Activated naive CD4-positive, alpha-beta T cell treated with anti-CD3 and anti-CD28 coated beads, Interleukin-2, amount 10 ng/mL, durations not matched to agents 7 days and 5 days (primary cell): ENCODE results near the gene KIAA1671.

Source experiments
- CTCF ChIA-PET: fragments of 350-600 bp; sonication (Branson Sonifier 250); formaldehyde crosslinking; loops from one replicate; lab custom pipeline; 2021; ENCODE audit warnings: antibody characterized with exemption; lab: Charles Lee
- DNase-seq: peaks from one replicate; pipeline ENCODE4 v3.0.0-alpha.2; 2020
- H3K27ac Mint-ChIP-seq: one replicate; pipeline ENCODE4 v1.8.0; 2021; ENCODE audit warnings: mild to moderate bottlenecking, moderate library complexity, mixed read lengths
- H3K27me3 Mint-ChIP-seq: one replicate; pipeline ENCODE4 v1.8.0; 2021; ENCODE audit warnings: mild to moderate bottlenecking, mixed read lengths
- H3K36me3 Mint-ChIP-seq: one replicate; pipeline ENCODE4 v1.8.0; 2021; ENCODE audit warnings: mixed read lengths
- H3K4me1 Mint-ChIP-seq: one replicate; pipeline ENCODE4 v1.8.0; 2021; ENCODE audit warnings: mixed read lengths
- H3K4me3 Mint-ChIP-seq: one replicate; pipeline ENCODE4 v1.8.0; 2021; ENCODE audit warnings: mild to moderate bottlenecking, moderate library complexity, mixed read lengths
- H3K9me3 Mint-ChIP-seq: one replicate; pipeline ENCODE4 v1.8.0; 2021; ENCODE audit warnings: mixed read lengths

KIAA1671 gene

DNA sequence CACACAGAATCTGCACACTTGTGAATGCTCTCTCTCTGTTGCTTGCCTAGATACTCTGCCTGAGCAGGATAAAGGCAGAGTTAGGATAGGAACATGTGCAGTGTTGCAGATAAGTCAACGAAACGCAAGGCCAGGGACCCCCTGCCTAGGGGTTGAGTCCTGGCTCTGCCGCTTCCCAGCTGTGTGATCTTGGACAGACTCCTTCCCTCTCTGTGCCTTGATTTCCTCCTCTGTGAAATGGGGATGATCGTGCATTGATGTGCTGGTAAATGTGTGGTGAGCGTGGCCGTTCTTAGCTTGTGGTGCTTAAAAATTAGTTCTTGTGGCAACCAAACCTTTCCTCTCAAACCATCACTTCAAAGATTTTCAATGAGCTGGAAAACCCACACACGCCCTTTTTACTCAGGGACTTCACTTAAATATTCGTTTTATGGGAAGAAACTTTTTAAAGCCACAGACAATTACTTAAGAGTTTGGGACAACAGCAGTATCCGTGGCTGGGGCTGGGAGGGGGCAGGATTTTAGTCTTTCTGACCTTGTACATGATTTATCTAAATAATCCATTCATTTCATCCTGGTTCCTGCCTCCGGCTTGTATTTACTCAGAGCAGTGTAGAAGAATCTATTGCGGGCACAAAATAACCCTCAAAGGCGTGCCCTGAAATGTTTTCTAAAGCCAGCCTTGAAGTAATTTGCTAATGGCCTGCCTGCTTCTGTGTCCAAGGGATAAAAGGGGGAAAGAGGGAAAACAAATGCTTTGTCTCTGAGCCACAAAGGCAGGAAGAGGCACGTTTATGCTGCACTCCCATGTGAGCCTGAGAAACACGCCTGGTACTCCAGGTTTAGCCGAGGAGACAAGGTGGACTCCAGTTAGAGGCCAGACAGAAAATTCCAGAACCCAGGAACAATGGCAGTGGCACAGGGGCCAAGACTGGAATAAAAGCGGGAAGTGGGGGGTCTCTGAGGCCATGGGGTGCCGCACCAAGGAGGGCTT, 162.2 kb downstream of the KIAA1671 start:
- no peak overlapping the region for H3K4me3 Mint-ChIP-seq
- peaks cover 19% of the 10 kb centered on the region for H3K4me1 Mint-ChIP-seq
- H3K27me3 Mint-ChIP-seq, result peaks cover 10% of the 10 kb centered on the region
- DNase-seq, result no peak
- H3K27ac Mint-ChIP-seq, result no peak overlapping the region
- peaks cover 1% of the 10 kb centered on the region for H3K36me3 Mint-ChIP-seq
- no peaks in the 10 kb centered on the region for H3K9me3 Mint-ChIP-seq
- CTCF ChIA-PET, result interaction anchor here (1.4 kb wide), 1 partner anchor 33 kb away, joined by 3 read pairs; no protein-coding TSS in a partner anchor

GRCh38 chr22:25119609-25120008, 167.1 kb downstream of the KIAA1671 start:
- Mint-ChIP-seq H3K27me3 (no peaks in the 10 kb centered on the region), H3K27ac (no peak overlapping the region), H3K4me3 (no peak overlapping the region), H3K36me3 (peaks cover 2% of the 10 kb centered on the region), H3K9me3 (no peaks in the 10 kb centered on the region), H3K4me1 (no peaks in the 10 kb centered on the region)
- no peak for DNase-seq
- CTCF ChIA-PET, result no interaction called here

DNA sequence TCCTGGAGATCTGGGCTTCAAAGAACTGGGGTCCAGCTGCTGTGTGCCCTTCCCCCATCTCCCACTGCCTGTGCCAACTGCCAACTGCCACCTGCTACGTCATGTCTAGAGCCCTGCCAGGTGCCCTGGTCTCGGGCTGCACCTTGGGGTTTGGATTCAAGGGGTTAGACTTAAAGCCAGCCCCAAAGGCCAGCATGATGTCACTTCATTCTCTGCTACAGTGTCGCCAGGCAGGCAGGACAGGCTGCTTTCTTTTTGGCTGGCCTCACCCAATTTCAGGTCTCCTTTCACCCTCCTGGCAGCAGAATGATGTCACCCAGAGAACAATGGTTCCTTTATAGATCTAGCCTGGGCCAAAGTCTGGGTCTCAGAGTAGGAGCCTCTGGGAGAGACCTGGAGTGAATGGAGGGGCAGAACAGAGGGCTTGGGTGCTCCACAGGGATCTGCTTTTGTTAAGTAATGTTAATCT, 167.6 kb downstream of the KIAA1671 start:
- no peaks in the 10 kb centered on the region for H3K9me3 Mint-ChIP-seq
- H3K27me3 Mint-ChIP-seq, result no peaks in the 10 kb centered on the region
- no peak overlapping the region for H3K27ac Mint-ChIP-seq
- DNase-seq, result no peak
- peaks cover 2% of the 10 kb centered on the region for H3K36me3 Mint-ChIP-seq
- CTCF ChIA-PET, result no interaction called here
- no peak overlapping the region for H3K4me3 Mint-ChIP-seq
- no peaks in the 10 kb centered on the region for H3K4me1 Mint-ChIP-seq

GRCh38 chr22:25120761-25121212, 168.3 kb downstream of the KIAA1671 start:
- peaks cover 2% of the 10 kb centered on the region for H3K36me3 Mint-ChIP-seq
- no peak for DNase-seq
- no peak overlapping the region for H3K27ac Mint-ChIP-seq
- H3K27me3 Mint-ChIP-seq, result no peaks in the 10 kb centered on the region
- no peak overlapping the region for H3K4me3 Mint-ChIP-seq
- no peaks in the 10 kb centered on the region for H3K9me3 Mint-ChIP-seq
- CTCF ChIA-PET, result no interaction called here
- no peaks in the 10 kb centered on the region for H3K4me1 Mint-ChIP-seq

- CTCF ChIA-PET, result interaction anchor here (1.2 to 1.3 kb wide), 2 partner anchors 11 to 42 kb away, joined by 3 to 4 read pairs; no protein-coding TSS in a partner anchor
- Mint-ChIP-seq H3K4me3 (no peak overlapping the region), H3K27ac (no peak overlapping the region), H3K36me3 (peaks cover 2% of the 10 kb centered on the region), H3K27me3 (no peaks in the 10 kb centered on the region), H3K9me3 (no peaks in the 10 kb centered on the region), H3K4me1 (no peaks in the 10 kb centered on the region)
- no peak for DNase-seq
Measured at GRCh38 chr22:25122136-25122764, 169.7 kb downstream of the KIAA1671 start.

DNA sequence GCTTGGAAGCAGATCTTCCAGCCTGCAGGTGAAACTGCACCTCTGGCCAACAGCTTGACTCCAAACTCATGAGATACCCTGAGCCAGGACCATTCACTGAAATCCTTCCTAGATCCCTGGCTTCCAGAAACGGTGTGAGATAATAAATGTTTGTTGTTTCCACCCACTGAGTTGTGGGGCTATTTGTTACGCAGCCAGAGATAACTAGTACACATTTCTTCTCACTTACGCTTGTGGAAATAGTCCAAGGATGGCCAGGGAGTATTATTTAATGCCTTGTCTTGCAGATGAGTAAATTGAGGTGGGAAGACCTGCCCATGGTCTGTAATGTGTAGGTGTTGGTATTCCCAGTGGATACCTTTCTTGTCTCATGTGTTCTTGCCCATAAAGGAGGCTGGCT, 171.2 kb downstream of the KIAA1671 start:
- CTCF ChIA-PET, result interaction anchor here (3.0 kb wide), 1 partner anchor 13 kb away, joined by 9 read pairs; no protein-coding TSS in a partner anchor
- Mint-ChIP-seq H3K27ac (no peak overlapping the region), H3K27me3 (no peaks in the 10 kb centered on the region), H3K36me3 (peaks cover 2% of the 10 kb centered on the region), H3K4me1 (no peaks in the 10 kb centered on the region), H3K4me3 (no peak overlapping the region), H3K9me3 (no peaks in the 10 kb centered on the region)
- no peak for DNase-seq

- Mint-ChIP-seq H3K9me3 (no peaks in the 10 kb centered on the region), H3K4me3 (no peak overlapping the region), H3K4me1 (no peaks in the 10 kb centered on the region), H3K36me3 (peaks cover 2% of the 10 kb centered on the region), H3K27me3 (no peaks in the 10 kb centered on the region), H3K27ac (no peak overlapping the region)
- no peak for DNase-seq
- CTCF ChIA-PET, result interaction anchor here (0.6 to 3.0 kb wide), 2 partner anchors 15 to 162 kb away, joined by 3 to 9 read pairs; no protein-coding TSS in a partner anchor
Measured at GRCh38 chr22:25125693-25126357, 173.3 kb downstream of the KIAA1671 start.

- Mint-ChIP-seq H3K4me1 (no peaks in the 10 kb centered on the region), H3K9me3 (no peaks in the 10 kb centered on the region), H3K36me3 (peaks cover 2% of the 10 kb centered on the region), H3K4me3 (no peak overlapping the region), H3K27ac (no peak overlapping the region), H3K27me3 (no peaks in the 10 kb centered on the region)
- CTCF ChIA-PET, result interaction anchor here (0.8 to 0.9 kb wide), 3 partner anchors 18 to 76 kb away, joined by 3 read pairs; no protein-coding TSS in a partner anchor
- DNase-seq, result no peak
Measured at GRCh38 chr22:25126510-25126909, 174.0 kb downstream of the KIAA1671 start.

DNA sequence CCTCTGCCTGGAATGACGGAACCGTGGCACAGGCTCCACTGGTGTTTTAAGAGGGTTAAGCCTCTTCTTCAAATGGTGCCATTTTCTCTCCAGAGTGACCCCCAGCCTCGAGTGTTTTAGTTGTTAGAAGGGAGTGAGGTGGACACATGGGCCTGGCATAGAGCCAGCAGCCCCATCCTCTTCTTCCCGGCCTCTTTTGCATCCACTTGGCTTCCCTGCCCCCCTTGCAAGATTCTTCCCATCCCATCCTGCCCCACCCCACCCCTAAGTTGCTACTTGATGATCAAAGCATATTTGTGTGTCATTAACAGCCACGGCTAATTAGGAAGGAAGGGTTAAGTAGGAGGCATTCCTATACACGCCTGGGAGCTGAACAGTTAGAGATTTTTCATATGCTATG, 174.8 kb downstream of the KIAA1671 start:
- H3K9me3 Mint-ChIP-seq, result no peaks in the 10 kb centered on the region
- H3K36me3 Mint-ChIP-seq, result peaks cover 2% of the 10 kb centered on the region
- no peak for DNase-seq
- H3K4me1 Mint-ChIP-seq, result no peaks in the 10 kb centered on the region
- no peak overlapping the region for H3K4me3 Mint-ChIP-seq
- CTCF ChIA-PET, result interaction anchor here (0.8 to 0.9 kb wide), 3 partner anchors 19 to 77 kb away, joined by 3 read pairs; no protein-coding TSS in a partner anchor
- no peaks in the 10 kb centered on the region for H3K27me3 Mint-ChIP-seq
- no peak overlapping the region for H3K27ac Mint-ChIP-seq

DNA sequence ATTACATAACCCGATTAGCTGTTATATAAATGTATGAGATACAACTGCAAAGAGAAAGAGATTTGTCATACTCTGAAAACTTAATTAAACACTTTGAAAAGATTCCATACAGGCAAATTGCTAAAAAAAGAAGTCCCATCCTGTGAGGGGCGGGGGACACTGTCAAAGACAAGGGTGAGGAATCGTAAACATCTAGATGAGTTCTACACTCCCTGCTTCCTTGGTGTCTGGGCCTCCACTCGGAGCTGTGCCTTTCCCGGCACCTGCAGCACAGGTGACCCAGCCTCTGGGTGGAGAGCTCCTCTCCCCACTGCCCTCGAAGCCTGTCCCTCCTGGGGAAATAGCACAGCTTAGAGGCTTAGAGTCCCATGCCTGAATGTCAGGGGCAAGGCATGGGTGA, 177.9 kb downstream of the KIAA1671 start:
- Mint-ChIP-seq H3K4me1 (no peaks in the 10 kb centered on the region), H3K36me3 (no peaks in the 10 kb centered on the region), H3K27me3 (no peaks in the 10 kb centered on the region), H3K4me3 (no peak overlapping the region), H3K9me3 (no peaks in the 10 kb centered on the region), H3K27ac (no peak overlapping the region)
- no peak for DNase-seq
- CTCF ChIA-PET, result interaction anchor here (1.2 kb wide), 1 partner anchor 20 kb away, joined by 4 read pairs; no protein-coding TSS in a partner anchor

- no peak for DNase-seq
- H3K4me3 Mint-ChIP-seq, result no peak overlapping the region
- no peaks in the 10 kb centered on the region for H3K9me3 Mint-ChIP-seq
- H3K36me3 Mint-ChIP-seq, result no peaks in the 10 kb centered on the region
- no peak overlapping the region for H3K27ac Mint-ChIP-seq
- H3K4me1 Mint-ChIP-seq, result no peaks in the 10 kb centered on the region
- CTCF ChIA-PET, result no interaction called here
- H3K27me3 Mint-ChIP-seq, result no peaks in the 10 kb centered on the region
Measured at GRCh38 chr22:25131198-25131887, 178.8 kb downstream of the KIAA1671 start.

GRCh38 chr22:25134028-25134427, 181.5 kb downstream of the KIAA1671 start:
- no peak overlapping the region for H3K4me3 Mint-ChIP-seq
- H3K36me3 Mint-ChIP-seq, result peaks cover 5% of the 10 kb centered on the region
- H3K9me3 Mint-ChIP-seq, result no peaks in the 10 kb centered on the region
- no peak overlapping the region for H3K27ac Mint-ChIP-seq
- no peak for DNase-seq
- H3K27me3 Mint-ChIP-seq, result no peaks in the 10 kb centered on the region
- CTCF ChIA-PET, result no interaction called here
- no peaks in the 10 kb centered on the region for H3K4me1 Mint-ChIP-seq

- Mint-ChIP-seq H3K36me3 (peaks cover 5% of the 10 kb centered on the region), H3K4me1 (no peaks in the 10 kb centered on the region), H3K9me3 (no peaks in the 10 kb centered on the region), H3K4me3 (no peak overlapping the region), H3K27ac (no peak overlapping the region), H3K27me3 (no peaks in the 10 kb centered on the region)
- DNase-seq, result no peak
- CTCF ChIA-PET, result no interaction called here
Measured at GRCh38 chr22:25134451-25134850, 181.9 kb downstream of the KIAA1671 start.
